ENCODE data around the gene ENTPD2. TPM values are rescaled to one million over a fixed set of nuclear protein-coding genes. Genes with fewer than 3 reads are reported as not detected.

ENTPD2 gene
- total and polyA plus RNA-seq, 2 donors (not counting 1 experiment from before 2014, with no cell fraction given), result under 0.01 TPM; not detected in 1

DNA sequence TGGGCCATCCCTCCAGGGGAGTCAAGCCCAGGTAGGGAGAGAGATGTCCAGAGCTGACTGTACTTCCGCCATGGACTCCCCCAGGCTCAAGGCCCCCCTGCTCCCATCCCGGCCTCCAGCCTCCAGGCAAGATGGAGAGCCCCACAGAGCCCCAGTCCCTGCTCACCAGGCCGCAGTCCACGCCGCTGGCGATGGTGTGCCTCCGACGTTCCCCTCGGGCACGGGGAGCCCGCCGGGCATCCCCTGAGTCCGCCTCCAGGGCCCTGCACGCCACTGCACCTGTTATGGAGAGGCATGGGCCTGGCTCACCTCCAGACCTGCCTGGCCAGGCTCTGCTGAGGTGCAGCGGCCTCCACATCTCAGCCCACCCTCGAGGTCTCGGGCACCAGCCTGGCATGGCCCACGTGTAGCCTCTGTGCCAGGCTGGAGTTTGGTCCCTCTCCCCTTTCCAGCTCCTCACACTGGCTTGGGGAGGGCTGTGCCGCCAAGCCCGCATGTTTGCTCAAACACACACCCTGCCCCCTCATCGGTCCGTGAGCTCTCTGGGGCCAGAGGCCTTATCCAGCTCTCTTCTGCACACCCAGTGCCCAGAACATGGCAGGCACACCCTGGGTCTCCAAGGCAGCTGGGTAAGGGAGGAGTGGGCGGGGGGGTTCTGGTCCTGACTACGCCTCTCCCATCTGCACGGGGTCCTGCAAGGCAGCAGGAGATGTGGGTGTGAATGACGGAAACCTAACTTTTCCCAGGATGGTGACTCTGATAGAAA lies 12.4 kb upstream of the ENTPD2 start:
- no peaks in the 10 kb centered on the region for H4K20me1 ChIP-seq (ENCODE audit: control insufficient read depth, extremely low read depth, insufficient read depth, low read length)
- H2AFZ ChIP-seq (ENCODE audit: low read length), result no peak overlapping the region
- TF ChIP-seq, protein P1, sequence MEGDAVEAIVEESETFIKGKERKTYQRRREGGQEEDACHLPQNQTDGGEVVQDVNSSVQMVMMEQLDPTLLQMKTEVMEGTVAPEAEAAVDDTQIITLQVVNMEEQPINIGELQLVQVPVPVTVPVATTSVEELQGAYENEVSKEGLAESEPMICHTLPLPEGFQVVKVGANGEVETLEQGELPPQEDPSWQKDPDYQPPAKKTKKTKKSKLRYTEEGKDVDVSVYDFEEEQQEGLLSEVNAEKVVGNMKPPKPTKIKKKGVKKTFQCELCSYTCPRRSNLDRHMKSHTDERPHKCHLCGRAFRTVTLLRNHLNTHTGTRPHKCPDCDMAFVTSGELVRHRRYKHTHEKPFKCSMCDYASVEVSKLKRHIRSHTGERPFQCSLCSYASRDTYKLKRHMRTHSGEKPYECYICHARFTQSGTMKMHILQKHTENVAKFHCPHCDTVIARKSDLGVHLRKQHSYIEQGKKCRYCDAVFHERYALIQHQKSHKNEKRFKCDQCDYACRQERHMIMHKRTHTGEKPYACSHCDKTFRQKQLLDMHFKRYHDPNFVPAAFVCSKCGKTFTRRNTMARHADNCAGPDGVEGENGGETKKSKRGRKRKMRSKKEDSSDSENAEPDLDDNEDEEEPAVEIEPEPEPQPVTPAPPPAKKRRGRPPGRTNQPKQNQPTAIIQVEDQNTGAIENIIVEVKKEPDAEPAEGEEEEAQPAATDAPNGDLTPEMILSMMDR (conservative IDR thresholded peaks at IDR 0.05 in 1 of 2, IDR thresholded peaks at IDR 0.05 in 1 of 2; ENCODE audit: low read depth in 1 of 2, low read length in 2 of 2), result no peak
- TF ChIP-seq EZH2 (IDR thresholded peaks at IDR 0.05; ENCODE audit: low read length, missing control alignments), result no peak
- no peak overlapping the region for H3K27ac ChIP-seq (ENCODE audit: insufficient read depth, low read length)
- no peaks in the 10 kb centered on the region for H3K9me3 ChIP-seq (ENCODE audit: control insufficient read depth, insufficient read depth, low read depth, low read length)
- no peak for DNase-seq (ENCODE audit: low read depth in 2 of 2)
- peaks cover 10% of the 10 kb centered on the region for H3K4me1 ChIP-seq (ENCODE audit: control insufficient read depth, extremely low read depth, insufficient read depth, low read length)
- H3K79me2 ChIP-seq (ENCODE audit: control insufficient read depth, insufficient read depth, low read length), result no peaks in the 10 kb centered on the region
- no peak overlapping the region for H3K4me3 ChIP-seq (replicated peaks in 1 of 4; ENCODE audit: control extremely low read depth in 1 of 4, insufficient read depth in 1 of 4, low read depth in 3 of 4, low read length in 4 of 4)
- H3K4me2 ChIP-seq (ENCODE audit: extremely low read depth, insufficient read depth, low read length), result no peak overlapping the region
- H3K9ac ChIP-seq (ENCODE audit: insufficient read depth, low read length), result no peak overlapping the region
- no peaks in the 10 kb centered on the region for H3K36me3 ChIP-seq (ENCODE audit: control insufficient read depth, insufficient read depth, low read length)
- no peaks in the 10 kb centered on the region for H3K27me3 ChIP-seq (ENCODE audit: control insufficient read depth, insufficient read depth, low read length)

DNA sequence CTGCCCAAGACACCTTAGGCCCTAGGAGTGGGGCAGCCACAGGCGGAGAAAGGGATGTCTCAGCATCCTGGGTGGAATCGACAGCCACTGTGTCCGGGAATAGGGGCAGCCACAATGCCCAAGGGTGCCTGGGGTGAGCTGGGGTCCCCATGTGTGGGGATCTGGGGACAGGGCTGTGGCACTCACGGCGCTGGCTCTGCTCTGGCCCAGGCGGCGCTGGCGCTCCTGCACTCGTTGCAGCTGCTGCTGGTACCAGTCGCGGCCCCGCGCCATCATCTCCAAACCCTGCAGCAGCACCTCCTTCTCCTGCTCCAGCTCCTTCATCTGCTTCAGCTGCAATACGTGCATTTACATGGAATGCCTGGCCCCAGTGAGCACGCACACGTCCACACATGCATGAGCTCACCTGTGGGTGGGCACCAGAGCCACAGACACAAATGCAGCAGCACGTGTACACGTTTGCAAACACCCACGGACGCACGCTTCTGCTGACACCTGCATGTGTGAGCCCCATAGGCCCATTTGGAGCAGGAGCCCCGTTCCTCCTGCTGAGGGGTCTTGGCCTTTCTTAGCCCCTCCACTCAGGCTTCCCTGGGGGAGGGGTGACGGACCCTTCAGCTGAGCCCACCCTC lies 11.6 kb upstream of the ENTPD2 start:
- H2AFZ ChIP-seq (ENCODE audit: low read length), result no peak overlapping the region
- no peak overlapping the region for H3K4me2 ChIP-seq (ENCODE audit: extremely low read depth, insufficient read depth, low read length)
- no peak overlapping the region for H3K9ac ChIP-seq (ENCODE audit: insufficient read depth, low read length)
- peaks cover 5% of the 10 kb centered on the region for H3K4me1 ChIP-seq (ENCODE audit: control insufficient read depth, extremely low read depth, insufficient read depth, low read length)
- no peaks in the 10 kb centered on the region for H3K27me3 ChIP-seq (ENCODE audit: control insufficient read depth, insufficient read depth, low read length)
- H4K20me1 ChIP-seq (ENCODE audit: control insufficient read depth, extremely low read depth, insufficient read depth, low read length), result no peaks in the 10 kb centered on the region
- TF ChIP-seq, protein P1 (conservative IDR thresholded peaks at IDR 0.05 in 1 of 2, IDR thresholded peaks at IDR 0.05 in 1 of 2; ENCODE audit: low read depth in 1 of 2, low read length in 2 of 2), result no peak
- no peak for TF ChIP-seq EZH2 (IDR thresholded peaks at IDR 0.05; ENCODE audit: low read length, missing control alignments)
- H3K36me3 ChIP-seq (ENCODE audit: control insufficient read depth, insufficient read depth, low read length), result no peaks in the 10 kb centered on the region
- H3K79me2 ChIP-seq (ENCODE audit: control insufficient read depth, insufficient read depth, low read length), result no peaks in the 10 kb centered on the region
- DNase-seq (ENCODE audit: low read depth in 2 of 2), result no peak
- H3K27ac ChIP-seq (ENCODE audit: insufficient read depth, low read length), result no peak overlapping the region
- H3K9me3 ChIP-seq (ENCODE audit: control insufficient read depth, insufficient read depth, low read depth, low read length), result no peaks in the 10 kb centered on the region
- H3K4me3 ChIP-seq (replicated peaks in 1 of 4; ENCODE audit: control extremely low read depth in 1 of 4, insufficient read depth in 1 of 4, low read depth in 3 of 4, low read length in 4 of 4), result no peak overlapping the region

DNA sequence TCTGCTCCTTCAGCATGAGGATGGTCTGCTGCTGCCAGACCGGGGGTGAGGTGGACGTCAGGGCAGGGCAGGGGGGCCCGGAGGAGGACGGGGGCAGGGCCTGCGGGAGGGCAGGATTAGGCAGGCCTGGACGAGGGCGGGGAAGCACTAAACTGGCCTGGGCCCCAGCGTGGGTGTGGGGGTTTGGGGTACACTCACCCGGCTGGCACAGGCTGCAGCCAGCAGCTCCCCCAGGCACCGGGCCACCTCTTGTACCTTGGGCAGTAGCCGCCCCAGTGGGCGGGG lies 11.0 kb upstream of the ENTPD2 start:
- no peak for TF ChIP-seq EZH2 (IDR thresholded peaks at IDR 0.05; ENCODE audit: low read length, missing control alignments)
- TF ChIP-seq, protein P1 (conservative IDR thresholded peaks at IDR 0.05 in 1 of 2, IDR thresholded peaks at IDR 0.05 in 1 of 2; ENCODE audit: low read depth in 1 of 2, low read length in 2 of 2), result no peak
- no peaks in the 10 kb centered on the region for H3K36me3 ChIP-seq (ENCODE audit: control insufficient read depth, insufficient read depth, low read length)
- peaks cover 5% of the 10 kb centered on the region for H3K4me1 ChIP-seq (ENCODE audit: control insufficient read depth, extremely low read depth, insufficient read depth, low read length)
- H3K9ac ChIP-seq (ENCODE audit: insufficient read depth, low read length), result no peak overlapping the region
- H3K79me2 ChIP-seq (ENCODE audit: control insufficient read depth, insufficient read depth, low read length), result no peaks in the 10 kb centered on the region
- no peaks in the 10 kb centered on the region for H3K27me3 ChIP-seq (ENCODE audit: control insufficient read depth, insufficient read depth, low read length)
- DNase-seq (ENCODE audit: low read depth in 2 of 2), result no peak
- H3K27ac ChIP-seq (ENCODE audit: insufficient read depth, low read length), result no peak overlapping the region
- no peak overlapping the region for H2AFZ ChIP-seq (ENCODE audit: low read length)
- no peaks in the 10 kb centered on the region for H3K9me3 ChIP-seq (ENCODE audit: control insufficient read depth, insufficient read depth, low read depth, low read length)
- no peak overlapping the region for H3K4me2 ChIP-seq (ENCODE audit: extremely low read depth, insufficient read depth, low read length)
- H4K20me1 ChIP-seq (ENCODE audit: control insufficient read depth, extremely low read depth, insufficient read depth, low read length), result no peaks in the 10 kb centered on the region
- H3K4me3 ChIP-seq (replicated peaks in 1 of 4; ENCODE audit: control extremely low read depth in 1 of 4, insufficient read depth in 1 of 4, low read depth in 3 of 4, low read length in 4 of 4), result no peak overlapping the region

Measured in fibroblast of lung (primary cell).